ENCODE results near the gene IFI27L1. TPM values are rescaled to one million over a fixed set of nuclear protein-coding genes. Genes with fewer than 3 reads are reported as not detected.

Gene IFI27L1
- polyA plus RNA-seq, 1 donor (not counting 4 experiments of a cell fraction or from before 2014, with no cell fraction given) = 17.4 TPM

DNA sequence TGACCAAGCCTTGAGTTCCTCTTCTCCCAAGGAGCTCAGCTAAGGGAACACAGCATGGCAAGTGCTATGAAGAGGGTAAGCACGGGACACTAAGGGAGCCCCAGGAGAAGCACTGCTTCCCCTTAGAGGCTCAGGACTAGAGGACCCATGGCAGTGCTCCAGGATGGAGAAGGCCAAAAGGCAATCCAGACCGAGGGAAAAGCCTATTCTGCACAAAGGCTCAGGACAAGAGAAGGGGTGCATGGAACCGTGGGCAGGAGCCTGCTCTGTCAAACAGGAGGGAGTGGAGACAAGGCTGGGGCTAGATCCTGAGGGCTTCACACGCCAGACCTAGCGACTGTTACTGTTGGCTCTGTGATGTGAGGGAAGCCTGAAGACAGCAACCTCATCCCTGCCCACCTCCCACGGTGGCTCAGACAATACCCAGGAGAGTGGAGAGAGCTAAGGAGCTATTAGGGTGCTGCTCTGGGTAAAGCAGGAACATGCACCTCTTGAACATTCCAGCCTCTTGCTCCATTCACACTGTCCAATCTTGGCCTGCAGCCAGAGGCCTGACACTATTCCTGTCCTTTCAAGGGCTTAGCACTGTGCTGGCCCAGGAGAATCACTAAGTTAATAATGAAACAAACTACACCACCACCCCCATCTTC lies 30.8 kb upstream of the IFI27L1 start:
- H3K36me3 ChIP-seq (ENCODE audit: control insufficient read depth in 2 of 2, extremely low read depth in 1 of 2, insufficient read depth in 2 of 2, low read length in 2 of 2) = peaks cover 38 to 61% of the 10 kb centered on the region in 2 experiments
- H3K9me3 ChIP-seq (ENCODE audit: control insufficient read depth, low read depth, low read length) = no peaks in the 10 kb centered on the region
- no peak overlapping the region for H3K4me3 ChIP-seq (ENCODE audit: control insufficient read depth in 2 of 3, extremely low read depth in 1 of 3, insufficient read depth in 2 of 3, low read depth in 1 of 3, low read length in 3 of 3)
- no peak overlapping the region for H3K4me2 ChIP-seq (ENCODE audit: control insufficient read depth, extremely low read depth, insufficient read depth, low read depth, low read length)
- H3K9me1 ChIP-seq (ENCODE audit: control insufficient read depth, extremely low read depth, insufficient read depth, low read length) = no peaks in the 10 kb centered on the region
- no peak overlapping the region for H3K9ac ChIP-seq (ENCODE audit: control insufficient read depth, extremely low read depth, insufficient read depth, low read length)
- H3K27me3 ChIP-seq (ENCODE audit: control insufficient read depth, extremely low read depth, insufficient read depth, low read length) = no peaks in the 10 kb centered on the region
- FAIRE-seq = no peak
- DNase-seq (ENCODE audit: low read depth, low spot score) = no peak
- H4K20me1 ChIP-seq (ENCODE audit: control insufficient read depth, extremely low read depth, insufficient read depth, low read length) = no peaks in the 10 kb centered on the region
- no peak for TF ChIP-seq EZH2 (IDR thresholded peaks at IDR 0.05; ENCODE audit: low read length)
- no peak for TF ChIP-seq CTCF (optimal IDR thresholded peaks at IDR 0.05 in 1 of 3, IDR thresholded peaks at IDR 0.05 in 1 of 3, conservative IDR thresholded peaks at IDR 0.05 in 1 of 3; ENCODE audit: extremely low read depth in 1 of 3, insufficient read depth in 2 of 3, low read length in 3 of 3)
- dilution Hi-C loops (cut with MboI; ENCODE audit: extremely low pct_ligation_motif_present, low sequenced_read_pairs) = no loop called here
- H3K27ac ChIP-seq (ENCODE audit: control insufficient read depth, insufficient read depth, low read length) = no peak overlapping the region
- no peaks in the 10 kb centered on the region for H3K79me2 ChIP-seq (ENCODE audit: control insufficient read depth, insufficient read depth, low read length)
- no peak overlapping the region for H2AFZ ChIP-seq (ENCODE audit: control insufficient read depth, low read length)
- no peaks in the 10 kb centered on the region for H3K4me1 ChIP-seq (ENCODE audit: control insufficient read depth, extremely low read depth, insufficient read depth, low read length)

DNA sequence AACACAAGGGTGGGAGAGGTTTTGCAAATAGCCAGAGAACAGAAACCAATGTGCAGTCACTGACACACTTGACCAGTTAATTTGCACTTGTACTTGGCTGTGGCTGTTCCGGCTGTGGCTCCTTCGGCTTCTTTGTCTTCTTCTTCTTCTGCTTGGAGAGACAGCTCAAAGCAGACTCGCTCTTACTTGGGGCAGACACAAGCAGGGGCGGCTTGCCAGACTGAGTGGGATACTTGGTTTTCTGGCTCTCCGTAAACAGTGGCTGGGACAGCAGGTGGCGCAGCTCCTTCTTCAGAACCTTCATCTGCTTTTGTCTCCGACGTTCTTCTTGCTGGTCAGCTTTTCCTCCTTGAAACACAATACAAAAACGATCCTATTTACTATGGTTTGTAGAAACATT lies 30.0 kb upstream of the IFI27L1 start:
- H3K9me1 ChIP-seq (ENCODE audit: control insufficient read depth, extremely low read depth, insufficient read depth, low read length) = no peaks in the 10 kb centered on the region
- no peak overlapping the region for H2AFZ ChIP-seq (ENCODE audit: control insufficient read depth, low read length)
- peaks cover 38 to 62% of the 10 kb centered on the region in 2 experiments for H3K36me3 ChIP-seq (ENCODE audit: control insufficient read depth in 2 of 2, extremely low read depth in 1 of 2, insufficient read depth in 2 of 2, low read length in 2 of 2)
- no peak for DNase-seq (ENCODE audit: low read depth, low spot score)
- H3K4me3 ChIP-seq (ENCODE audit: control insufficient read depth in 2 of 3, extremely low read depth in 1 of 3, insufficient read depth in 2 of 3, low read depth in 1 of 3, low read length in 3 of 3) = no peak overlapping the region
- H3K4me1 ChIP-seq (ENCODE audit: control insufficient read depth, extremely low read depth, insufficient read depth, low read length) = no peaks in the 10 kb centered on the region
- H4K20me1 ChIP-seq (ENCODE audit: control insufficient read depth, extremely low read depth, insufficient read depth, low read length) = no peaks in the 10 kb centered on the region
- H3K27me3 ChIP-seq (ENCODE audit: control insufficient read depth, extremely low read depth, insufficient read depth, low read length) = no peaks in the 10 kb centered on the region
- dilution Hi-C loops (cut with MboI; ENCODE audit: extremely low pct_ligation_motif_present, low sequenced_read_pairs) = no loop called here
- no peak overlapping the region for H3K9ac ChIP-seq (ENCODE audit: control insufficient read depth, extremely low read depth, insufficient read depth, low read length)
- no peak overlapping the region for H3K4me2 ChIP-seq (ENCODE audit: control insufficient read depth, extremely low read depth, insufficient read depth, low read depth, low read length)
- H3K9me3 ChIP-seq (ENCODE audit: control insufficient read depth, low read depth, low read length) = no peaks in the 10 kb centered on the region
- no peak for FAIRE-seq
- peak; percentile 9 to 62 (median 31) for TF ChIP-seq CTCF (optimal IDR thresholded peaks at IDR 0.05 in 1 of 3, IDR thresholded peaks at IDR 0.05 in 1 of 3, conservative IDR thresholded peaks at IDR 0.05 in 1 of 3; ENCODE audit: extremely low read depth in 1 of 3, insufficient read depth in 2 of 3, low read length in 3 of 3)
- TF ChIP-seq EZH2 (IDR thresholded peaks at IDR 0.05; ENCODE audit: low read length) = no peak
- H3K27ac ChIP-seq (ENCODE audit: control insufficient read depth, insufficient read depth, low read length) = no peak overlapping the region
- no peaks in the 10 kb centered on the region for H3K79me2 ChIP-seq (ENCODE audit: control insufficient read depth, insufficient read depth, low read length)

Data from keratinocyte (primary cell).